Neural cell (in vitro differentiated cells): ENCODE results near the gene TOLLIP.

ENCODE experiments used
- CTCF ChIP-seq: fragments of 450-650 bp; IDR thresholded peaks from 2 replicates; pipeline ENCODE4 v1.5.1; 2014; ENCODE audit warnings: antibody characterized with exemption, mild to moderate bottlenecking, moderate library complexity; ENCODE audit not compliant: poor library complexity, severe bottlenecking
- EP300 ChIP-seq: fragments of 450-650 bp; conservative IDR thresholded peaks from 2 replicates; pipeline ENCODE4 v1.6.1; 2014; ENCODE audit warnings: antibody characterized with exemption, mild to moderate bottlenecking, moderate library complexity; ENCODE audit not compliant: poor library complexity, severe bottlenecking
- EZH2 ChIP-seq: fragments of 200-600, 300-800 bp; shearing (Covaris generic), sonication (generic); IDR thresholded peaks from 2 replicates; pipeline ENCODE4 v1.6.1; 2014; ENCODE audit warnings: antibody characterized with exemption, low read length, borderline replicate concordance, mild to moderate bottlenecking; ENCODE audit not compliant: insufficient read depth, poor library complexity, severe bottlenecking
- MXI1 ChIP-seq: fragments of 450-650 bp; conservative IDR thresholded peaks from 2 replicates; pipeline ENCODE4 v1.6.1; 2014; ENCODE audit warnings: antibody characterized with exemption, mild to moderate bottlenecking; ENCODE audit not compliant: poor library complexity, severe bottlenecking
- POLR2AphosphoS5 ChIP-seq: IDR thresholded peaks from 2 replicates; pipeline ENCODE4 v1.6.1; 2012
- REST ChIP-seq: IDR thresholded peaks from 2 replicates; pipeline ENCODE4 v1.6.1; 2012; ENCODE audit warnings: borderline replicate concordance
- SMC3 ChIP-seq: fragments of 450-650 bp; conservative IDR thresholded peaks from 2 replicates; pipeline ENCODE4 v1.6.1; 2014; ENCODE audit warnings: antibody characterized with exemption, mild to moderate bottlenecking, moderate library complexity; ENCODE audit not compliant: poor library complexity
- TAF1 ChIP-seq: IDR thresholded peaks from 2 replicates; pipeline ENCODE4 v1.6.1; 2012; ENCODE audit warnings: low read depth

GRCh38 chr11:1343391-1344055 is 34.1 kb upstream of the TOLLIP start:
- TF ChIP-seq CTCF (no peak), EZH2 (no peak), REST (no peak), EP300 (no peak), SMC3 (no peak), POLR2AphosphoS5 (no peak), TAF1 (no peak), MXI1 (no peak)
